VCaP (cell line): ENCODE results near the gene LDLRAD4.
A peak's percentile ranks its signal among the peaks of the same experiment; 100 is the strongest.

ENCODE experiments used
- H3K27ac ChIP-seq: fragments of 450-650 bp; 2 replicates; pipeline ENCODE4 v1.5.1; 2017
- CTCF ChIP-seq: fragments of 450-650 bp; conservative IDR thresholded peaks from 2 replicates; pipeline ENCODE4 v1.5.1; 2017; ENCODE audit warnings: mild to moderate bottlenecking, moderate library complexity

Gene LDLRAD4

DNA sequence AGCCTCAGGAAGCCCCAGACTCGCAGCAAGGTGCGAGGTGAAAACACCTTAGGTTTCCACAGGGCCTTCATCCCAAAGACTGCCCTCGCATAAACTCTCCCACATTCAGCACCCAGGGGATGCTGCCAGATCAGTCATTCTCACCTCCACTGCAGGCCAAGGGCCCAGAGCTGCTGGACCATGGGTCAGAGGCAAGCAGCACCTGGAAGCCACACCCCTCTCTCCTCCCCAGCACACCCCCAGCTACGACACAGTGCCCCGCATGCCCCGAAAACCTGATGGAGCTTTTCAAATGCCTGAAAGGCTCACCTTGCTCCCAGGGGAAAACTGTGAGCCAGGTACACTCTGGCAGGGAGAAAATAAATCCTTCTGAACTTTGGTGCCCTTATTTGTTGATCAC, 31.9 kb upstream of the LDLRAD4 start:
- TF ChIP-seq CTCF, result no peak
- no peak overlapping the region for H3K27ac ChIP-seq

DNA sequence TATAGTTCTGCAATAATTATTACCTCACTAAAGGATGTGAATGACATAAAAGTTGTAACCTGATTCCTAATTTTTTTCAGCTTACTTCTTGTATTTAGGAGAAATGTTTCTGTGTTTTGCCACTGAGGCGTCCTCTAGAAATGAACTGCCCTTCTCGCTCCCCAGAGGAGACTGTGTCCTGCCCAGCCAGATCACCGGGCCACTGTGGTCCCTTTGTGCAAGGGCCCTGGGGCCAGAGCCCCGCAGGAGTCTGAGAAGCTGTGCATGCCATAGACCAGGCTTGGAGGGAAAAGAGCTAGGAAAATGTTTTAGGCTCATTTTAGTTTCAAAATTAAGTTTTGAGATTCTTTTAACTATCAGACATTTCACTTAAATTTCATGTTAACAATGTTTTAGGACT, 31.1 kb upstream of the LDLRAD4 start:
- no peak overlapping the region for H3K27ac ChIP-seq
- TF ChIP-seq CTCF, result no peak

DNA sequence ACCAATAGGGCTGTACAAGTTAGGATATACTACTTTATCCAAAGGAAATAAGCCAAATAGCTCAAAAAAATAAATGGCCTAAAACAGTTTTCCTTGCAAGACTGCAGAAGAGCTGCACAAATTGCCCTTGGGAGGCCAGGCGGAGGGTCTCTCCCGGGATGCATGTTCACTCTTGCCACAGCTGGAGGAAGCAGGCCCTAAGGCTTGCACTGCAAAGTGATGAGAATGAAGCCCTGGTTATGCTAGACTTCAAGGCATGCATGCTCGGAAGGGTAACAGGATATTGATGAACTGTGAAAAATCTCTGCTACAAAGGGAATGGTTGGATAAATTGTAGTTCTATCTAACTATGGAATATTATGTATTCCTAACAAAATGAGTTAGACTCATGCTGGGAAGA, 27.5 kb upstream of the LDLRAD4 start:
- H3K27ac ChIP-seq, result peak overlapping the region; percentile 43; the same call in 1 of the 2 replicates
- TF ChIP-seq CTCF, result no peak

GRCh38 chr18:13191779-13192178, 26.8 kb upstream of the LDLRAD4 start:
- TF ChIP-seq CTCF, result no peak
- peak overlapping the region; percentile 43 for H3K27ac ChIP-seq

- H3K27ac ChIP-seq, result 0 out of 2 replicates have a peak overlapping the region, but pooled peaks have one; percentile 43
- TF ChIP-seq CTCF, result no peak
Measured at GRCh38 chr18:13192970-13193369, 25.6 kb upstream of the LDLRAD4 start.

- TF ChIP-seq CTCF, result no peak
- no peak overlapping the region for H3K27ac ChIP-seq
Measured at GRCh38 chr18:13194239-13194638, 24.3 kb upstream of the LDLRAD4 start.

DNA sequence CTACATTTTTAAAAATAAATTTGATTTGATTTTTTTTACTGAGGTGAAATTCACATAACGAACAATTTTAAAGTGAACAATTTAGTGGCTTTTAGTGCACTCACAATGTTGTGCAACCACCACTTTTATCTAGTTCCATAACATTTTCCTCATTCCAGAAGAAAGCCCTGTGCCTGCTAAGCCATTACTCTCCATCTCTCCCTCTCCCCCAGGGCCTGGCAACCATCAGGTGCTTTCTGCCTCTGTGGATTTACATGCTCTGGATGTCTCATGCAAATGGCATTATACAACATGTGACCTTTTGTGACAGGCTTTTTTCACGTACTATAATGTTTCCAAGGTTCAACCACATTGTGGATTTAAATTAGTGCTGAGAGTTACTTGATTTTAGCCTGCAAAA, 19.9 kb upstream of the LDLRAD4 start:
- no peak for TF ChIP-seq CTCF
- H3K27ac ChIP-seq, result no peak overlapping the region

DNA sequence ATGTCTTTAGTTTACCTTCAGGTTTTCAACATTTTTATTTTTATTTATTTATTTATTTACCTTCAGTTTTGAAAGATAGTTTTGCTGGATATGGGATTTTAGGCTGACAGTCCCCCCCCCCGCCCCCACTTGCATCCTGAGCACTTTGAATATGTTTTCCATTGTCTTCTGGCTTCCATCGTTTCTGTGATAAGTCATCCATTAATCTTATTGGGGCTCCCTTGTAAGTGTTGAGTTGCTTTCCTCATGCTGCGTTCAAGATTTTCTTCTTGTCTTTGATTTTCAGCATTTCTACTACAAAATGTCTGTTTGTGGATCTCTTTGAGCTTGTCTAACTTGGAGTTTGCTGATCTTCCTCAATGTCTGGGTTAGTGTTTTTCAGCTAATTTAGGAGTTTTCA, 19.4 kb upstream of the LDLRAD4 start:
- no peak overlapping the region for H3K27ac ChIP-seq
- no peak for TF ChIP-seq CTCF
